NK-92 (cell line): ENCODE data around the gene TRMT112.

ENCODE experiments used
- DNase-seq: peaks from one replicate; lab custom pipeline; 2025; ENCODE audit not compliant: unreplicated experiment; lab: John Stamatoyannopoulos, UW

Gene TRMT112

DNA sequence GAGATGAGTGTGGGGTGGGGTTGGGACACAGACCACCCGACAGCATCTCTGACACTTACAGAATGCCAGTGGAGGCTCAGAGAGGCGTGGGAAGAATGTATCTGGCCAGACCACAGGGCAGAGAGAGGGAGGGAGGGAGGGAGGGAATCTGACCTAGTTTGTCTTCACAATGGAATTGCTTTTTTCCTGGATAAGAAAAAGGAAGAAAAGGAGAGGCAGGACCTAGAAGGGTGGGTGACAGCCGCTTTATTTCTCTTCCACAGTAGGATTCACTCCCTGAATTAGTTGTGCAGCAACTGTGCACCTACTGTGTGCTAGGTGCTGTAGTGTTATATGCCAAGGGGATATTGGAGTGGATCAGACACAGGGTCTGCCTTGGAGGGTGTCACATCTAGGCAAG lies 22.6 kb downstream of the TRMT112 start:
- DNase-seq, result no peak

DNA sequence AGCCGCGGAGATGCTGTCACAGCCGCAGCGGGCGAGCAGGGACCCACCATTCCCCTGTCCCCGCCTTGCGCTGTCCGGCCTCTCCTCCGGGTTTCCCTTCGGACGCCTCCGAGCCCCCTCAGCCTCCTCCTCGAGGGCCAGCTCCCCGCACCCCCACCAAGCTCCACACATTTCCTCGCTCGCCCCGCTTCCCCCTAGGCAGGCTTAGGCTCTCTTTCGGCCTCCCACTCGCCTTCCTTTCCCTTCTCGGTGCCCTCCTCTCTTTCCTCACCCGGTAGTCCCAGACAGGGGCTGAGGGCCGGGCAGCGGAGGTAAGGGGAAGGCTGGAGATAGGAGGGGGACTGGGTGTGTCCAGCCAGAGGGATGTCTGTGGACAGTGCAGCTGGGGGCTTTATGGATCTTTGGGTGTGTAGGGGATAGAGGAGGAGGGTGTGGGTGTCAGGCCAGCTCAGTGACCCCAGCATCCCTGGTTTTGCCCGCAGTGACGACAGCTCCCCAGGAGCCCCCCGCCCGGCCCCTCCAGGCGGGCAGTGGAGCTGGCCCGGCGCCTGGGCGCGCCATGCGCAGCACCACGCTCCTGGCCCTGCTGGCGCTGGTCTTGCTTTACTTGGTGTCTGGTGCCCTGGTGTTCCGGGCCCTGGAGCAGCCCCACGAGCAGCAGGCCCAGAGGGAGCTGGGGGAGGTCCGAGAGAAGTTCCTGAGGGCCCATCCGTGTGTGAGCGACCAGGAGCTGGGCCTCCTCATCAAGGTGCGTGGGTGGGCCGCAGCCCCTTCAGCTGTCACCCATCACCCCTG lies 24.7 kb downstream of the TRMT112 start:
- no peak for DNase-seq

- DNase-seq, result no peak
These were observed 25.5 kb downstream of the TRMT112 start for GRCh38 chr11:64291752-64292459.

GRCh38 chr11:64291262-64291751 lies 26.1 kb downstream of the TRMT112 start, which contains the start of gene KCNK4:
Gene KCNK4, plus strand, starts transcription at chr11:64291302. Its CDS starts 1,717 bp downstream, at chr11:64293019.
- no peak for DNase-seq

- DNase-seq, result no peak
These were observed 26.8 kb downstream of the TRMT112 start for GRCh38 chr11:64290352-64291261.

DNA sequence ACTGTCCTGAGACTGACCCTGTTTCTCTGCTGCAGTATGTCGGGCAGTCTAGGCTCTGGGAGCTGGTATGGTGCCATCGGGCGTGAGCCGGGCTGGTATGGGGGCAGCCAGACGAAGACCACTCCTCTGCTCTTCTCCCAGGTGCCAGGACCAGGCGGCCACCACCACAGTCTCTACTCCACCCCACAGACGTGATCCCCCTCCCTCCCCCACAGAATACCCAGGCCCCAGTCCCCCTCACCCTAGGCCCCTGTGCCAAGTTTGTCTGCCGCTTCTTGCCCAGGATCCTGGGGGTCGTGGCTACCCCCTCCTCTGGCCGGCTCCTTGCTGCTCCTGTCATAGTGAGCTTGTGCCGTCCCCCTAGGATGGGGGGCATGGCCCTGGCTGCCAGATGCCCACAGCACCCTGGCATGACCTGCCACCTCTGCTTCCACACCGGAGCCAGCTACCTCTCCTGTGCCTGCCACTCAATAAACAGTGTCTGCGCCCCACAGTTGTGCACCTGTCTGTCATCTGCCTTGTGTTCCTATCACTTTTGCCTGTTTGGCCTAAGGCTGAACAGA lies 28.3 kb downstream of the TRMT112 start:
- no peak for DNase-seq

GRCh38 chr11:64288353-64288750 lies 29.0 kb downstream of the TRMT112 start:
- DNase-seq, result no peak

DNA sequence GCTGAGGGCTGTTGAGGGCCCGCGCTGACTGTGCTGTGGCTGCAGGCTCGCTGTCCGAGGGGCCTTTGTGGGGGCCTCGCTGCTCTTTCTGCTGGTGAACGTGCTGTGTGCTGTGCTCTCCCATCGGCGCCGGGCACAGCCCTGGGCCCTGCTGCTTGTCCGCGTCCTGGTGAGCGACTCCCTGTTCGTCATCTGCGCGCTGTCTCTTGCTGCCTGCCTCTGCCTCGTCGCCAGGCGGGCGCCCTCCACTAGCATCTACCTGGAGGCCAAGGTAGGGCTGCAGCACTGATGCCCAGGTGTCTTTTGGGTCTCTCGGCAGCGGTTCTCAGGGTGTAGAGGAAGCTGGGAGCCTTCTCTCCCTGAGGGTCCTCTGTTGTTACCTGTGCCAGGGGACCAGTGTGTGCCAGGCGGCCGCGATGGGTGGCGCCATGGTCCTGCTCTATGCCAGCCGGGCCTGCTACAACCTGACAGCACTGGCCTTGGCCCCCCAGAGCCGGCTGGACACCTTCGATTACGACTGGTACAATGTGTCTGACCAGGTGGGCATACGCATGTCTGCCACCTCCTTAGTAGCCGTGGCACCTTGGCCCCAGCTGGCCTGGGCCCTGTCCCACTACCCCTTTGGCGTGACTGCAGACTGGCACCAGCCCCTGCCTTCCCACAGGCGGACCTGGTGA lies 29.5 kb downstream of the TRMT112 start:
- no peak for DNase-seq

- DNase-seq, result no peak
These were observed 30.6 kb downstream of the TRMT112 start for GRCh38 chr11:64286801-64287159.

DNA sequence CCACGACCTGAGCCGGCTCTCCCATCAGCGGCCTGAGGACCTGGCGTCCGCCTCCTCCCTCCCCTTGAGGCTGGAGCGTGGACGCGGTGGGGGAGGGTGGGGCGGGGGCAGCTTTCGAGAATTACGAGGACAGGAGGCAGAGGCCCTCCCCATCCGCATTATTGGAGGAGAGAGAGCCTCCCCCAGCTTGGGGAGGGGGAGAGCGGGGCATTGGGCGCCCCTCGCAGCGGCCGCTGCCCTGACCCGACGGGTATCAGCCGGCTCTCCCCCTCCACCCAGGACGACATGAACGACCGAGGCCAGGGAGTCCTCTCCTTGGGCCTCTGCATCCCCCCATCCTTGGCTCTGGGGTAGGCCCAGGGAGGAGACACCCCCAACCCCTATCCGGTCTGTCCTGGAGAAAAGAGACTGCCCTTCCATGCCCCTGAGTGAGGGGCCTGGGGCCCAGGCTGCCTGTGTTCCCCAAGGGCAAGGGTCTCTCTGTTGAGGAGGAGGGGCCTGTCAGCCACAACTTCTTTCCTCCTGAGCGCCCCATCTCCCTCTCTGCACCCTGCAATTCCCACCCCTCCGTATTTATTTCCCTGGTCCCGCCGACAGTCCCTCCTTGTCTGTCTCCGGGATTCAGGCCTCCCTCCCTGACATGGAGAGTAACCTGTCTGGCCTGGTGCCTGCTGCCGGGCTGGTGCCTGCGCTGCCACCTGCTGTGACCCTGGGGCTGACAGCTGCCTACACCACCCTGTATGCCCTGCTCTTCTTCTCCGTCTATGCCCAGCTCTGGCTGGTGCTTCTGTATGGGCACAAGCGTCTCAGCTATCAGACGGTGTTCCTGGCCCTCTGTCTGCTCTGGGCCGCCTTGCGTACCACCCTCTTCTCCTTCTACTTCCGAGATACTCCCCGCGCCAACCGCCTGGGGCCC lies 31.2 kb downstream of the TRMT112 start:
- DNase-seq, result no peak

- DNase-seq, result peak; percentile 40
These were observed 32.1 kb downstream of the TRMT112 start, which contains the start of gene GPR137 for GRCh38 chr11:64284962-64285884. Gene GPR137, plus strand, starts transcription at chr11:64285848. Its CDS starts 677 bp downstream, at chr11:64286525.

GRCh38 chr11:64284048-64284961 lies 33.1 kb downstream of the TRMT112 start, which contains the start of gene BAD:
Gene BAD, minus strand, starts transcription at chr11:64284665. Its CDS starts 297 bp downstream, at chr11:64284368.
- DNase-seq, result peak; percentile 65

DNA sequence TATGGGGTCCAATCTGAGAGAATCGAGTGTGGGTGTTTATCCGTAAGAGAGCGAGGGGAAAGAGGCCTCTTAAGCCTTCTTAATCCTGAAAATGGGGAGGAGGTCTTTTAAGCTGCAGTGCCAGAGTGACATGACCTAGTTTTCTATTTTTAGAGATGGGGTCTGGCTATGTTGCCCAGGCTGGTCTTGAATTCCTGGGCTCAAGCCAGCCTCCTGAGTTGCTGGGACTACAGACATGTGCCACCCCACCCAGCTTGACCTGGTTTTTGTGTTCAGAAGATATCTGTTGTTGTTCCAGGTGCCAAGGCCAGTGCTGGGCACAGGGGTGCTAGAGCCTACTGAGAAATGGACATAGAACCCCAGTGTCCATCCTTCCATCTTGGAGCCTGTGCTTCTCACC lies 34.3 kb downstream of the TRMT112 start:
- no peak for DNase-seq

DNA sequence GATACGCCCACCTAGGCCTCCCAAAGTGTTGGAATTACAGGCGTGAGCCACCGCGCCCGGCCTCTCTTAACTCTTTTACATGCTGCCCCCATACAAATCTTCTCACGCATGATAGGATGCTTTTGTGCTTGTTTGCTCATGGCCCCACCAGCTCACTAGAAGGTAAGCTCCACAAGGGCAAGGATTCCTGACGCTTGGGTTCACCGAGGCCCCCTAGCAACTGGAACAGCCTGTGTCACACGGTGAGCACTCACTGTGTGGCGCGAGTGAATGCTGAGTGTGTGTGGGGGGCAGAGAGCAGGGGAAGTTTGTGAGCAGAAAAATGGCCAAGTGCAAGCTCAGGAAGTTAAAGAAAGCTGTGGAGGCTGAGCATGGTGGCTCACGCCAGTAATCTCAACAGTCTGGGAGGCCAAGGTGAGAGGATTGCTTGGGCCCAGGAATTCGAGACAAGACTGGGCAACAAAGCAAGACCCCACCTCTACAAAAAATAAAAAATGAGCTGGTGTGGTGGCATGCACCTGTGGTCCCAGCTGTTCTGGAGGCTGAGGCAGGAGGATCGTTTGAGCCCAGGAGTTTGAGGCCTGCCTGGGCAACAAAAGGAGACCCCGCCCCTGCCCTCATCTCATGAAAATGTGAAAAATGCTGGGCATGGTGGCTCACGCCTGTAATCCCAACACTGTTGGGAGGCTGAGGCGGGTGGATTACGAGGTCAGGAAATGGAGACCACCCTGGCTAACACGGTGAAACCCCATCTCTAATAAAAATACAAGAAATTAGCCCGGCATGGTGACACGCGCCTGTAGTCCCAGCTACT lies 35.2 kb downstream of the TRMT112 start:
- no peak for DNase-seq

- DNase-seq, result no peak
These were observed 38.7 kb downstream of the TRMT112 start for GRCh38 chr11:64278576-64279190.
